ENCODE measurements around the gene UXS1.
"Not testable (repeated sequence)": the region's sequence is repeated elsewhere in the genome, so short reads cannot be mapped to it uniquely, and the experiment has no call there.

Gene UXS1

GRCh38 chr2:106138543-106139237 is 55.4 kb downstream of the UXS1 start:
- TF ChIP-seq, protein P1, sequence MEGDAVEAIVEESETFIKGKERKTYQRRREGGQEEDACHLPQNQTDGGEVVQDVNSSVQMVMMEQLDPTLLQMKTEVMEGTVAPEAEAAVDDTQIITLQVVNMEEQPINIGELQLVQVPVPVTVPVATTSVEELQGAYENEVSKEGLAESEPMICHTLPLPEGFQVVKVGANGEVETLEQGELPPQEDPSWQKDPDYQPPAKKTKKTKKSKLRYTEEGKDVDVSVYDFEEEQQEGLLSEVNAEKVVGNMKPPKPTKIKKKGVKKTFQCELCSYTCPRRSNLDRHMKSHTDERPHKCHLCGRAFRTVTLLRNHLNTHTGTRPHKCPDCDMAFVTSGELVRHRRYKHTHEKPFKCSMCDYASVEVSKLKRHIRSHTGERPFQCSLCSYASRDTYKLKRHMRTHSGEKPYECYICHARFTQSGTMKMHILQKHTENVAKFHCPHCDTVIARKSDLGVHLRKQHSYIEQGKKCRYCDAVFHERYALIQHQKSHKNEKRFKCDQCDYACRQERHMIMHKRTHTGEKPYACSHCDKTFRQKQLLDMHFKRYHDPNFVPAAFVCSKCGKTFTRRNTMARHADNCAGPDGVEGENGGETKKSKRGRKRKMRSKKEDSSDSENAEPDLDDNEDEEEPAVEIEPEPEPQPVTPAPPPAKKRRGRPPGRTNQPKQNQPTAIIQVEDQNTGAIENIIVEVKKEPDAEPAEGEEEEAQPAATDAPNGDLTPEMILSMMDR (conservative IDR thresholded peaks at IDR 0.05) = no peak
- TF ChIP-seq ZFX (IDR thresholded peaks at IDR 0.05) = no peak

GRCh38 chr2:106137731-106138521 is 56.2 kb downstream of the UXS1 start:
- TF ChIP-seq, protein P1 (conservative IDR thresholded peaks at IDR 0.05) = no peak
- TF ChIP-seq ZFX (IDR thresholded peaks at IDR 0.05) = no peak
- no peak overlapping the region for H3K27ac ChIP-seq

More at GRCh38 chr2:106138543-106139237, 55.4 kb downstream of the UXS1 start:
- H3K27ac ChIP-seq = no peak overlapping the region; the same call in 1 of the 2 replicates

- H3K27ac ChIP-seq = not testable (repeated sequence)
These were observed 62.9 kb downstream of the UXS1 start for GRCh38 chr2:106131192-106131591.

DNA sequence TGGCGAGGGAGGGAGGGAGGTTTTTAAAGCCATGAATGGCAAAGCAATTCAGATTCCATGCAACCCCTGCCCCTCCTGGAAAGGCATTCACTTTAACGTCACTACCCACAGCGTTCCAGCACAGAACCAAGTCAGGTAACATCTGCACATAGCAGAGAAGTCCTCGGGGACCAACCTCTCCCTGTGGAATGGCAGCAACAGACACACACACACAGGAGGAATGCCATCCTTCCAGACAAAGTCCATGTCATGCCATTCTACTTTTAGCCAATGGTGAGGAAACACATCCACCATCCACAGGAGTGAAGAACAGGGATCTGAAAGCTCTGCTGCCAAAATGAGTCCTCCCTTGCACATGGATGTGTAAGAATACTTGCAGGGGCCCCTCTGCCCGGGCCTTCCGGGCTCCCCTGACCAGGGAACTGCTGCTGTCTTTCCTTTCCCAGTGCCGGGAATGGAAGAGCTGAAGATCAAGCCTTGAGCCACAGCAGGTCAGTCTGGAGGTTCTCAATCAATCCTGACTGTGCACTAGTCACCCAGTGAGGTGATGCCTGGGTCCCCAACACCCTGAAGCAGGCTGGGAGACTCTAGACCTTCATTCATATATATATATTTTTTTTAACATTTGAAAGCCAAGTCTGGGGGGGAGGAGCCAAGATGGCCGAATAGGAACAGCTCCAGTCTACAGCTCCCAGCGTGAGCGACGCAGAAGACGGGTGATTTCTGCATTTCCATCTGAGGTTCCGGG is 63.7 kb downstream of the UXS1 start:
- TF ChIP-seq, protein P1 (conservative IDR thresholded peaks at IDR 0.05) = no peak
- no peak for TF ChIP-seq ZFX (IDR thresholded peaks at IDR 0.05)
- H3K27ac ChIP-seq = no peak overlapping the region

- no peak overlapping the region for H3K27ac ChIP-seq
- no peak for TF ChIP-seq ZFX (IDR thresholded peaks at IDR 0.05)
- TF ChIP-seq, protein P1 (conservative IDR thresholded peaks at IDR 0.05) = no peak
These were observed 64.5 kb downstream of the UXS1 start for GRCh38 chr2:106129592-106129991.

DNA sequence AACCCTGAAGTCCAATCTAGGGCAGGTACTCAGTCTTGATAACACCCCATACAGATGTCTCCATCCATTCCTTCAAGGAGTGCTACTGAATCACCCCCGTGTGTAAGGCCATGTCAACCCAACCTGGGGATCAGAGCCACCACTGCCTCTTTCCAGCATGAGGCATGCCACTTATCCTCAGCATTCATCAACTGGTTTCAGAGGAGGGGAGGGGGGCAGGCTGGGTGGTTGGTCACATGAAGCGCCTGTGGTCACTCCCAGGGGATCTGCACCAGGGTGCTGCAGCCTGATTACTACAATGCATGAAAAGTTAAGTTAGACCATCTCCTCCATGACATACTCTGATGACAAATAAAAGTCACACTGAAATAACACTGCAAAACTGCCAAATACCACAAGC is 65.0 kb downstream of the UXS1 start:
- no peak for TF ChIP-seq ZFX (IDR thresholded peaks at IDR 0.05)
- TF ChIP-seq, protein P1 (conservative IDR thresholded peaks at IDR 0.05) = no peak
- H3K27ac ChIP-seq = no peak overlapping the region

- TF ChIP-seq, protein P1 (conservative IDR thresholded peaks at IDR 0.05) = no peak
- TF ChIP-seq ZFX (IDR thresholded peaks at IDR 0.05) = no peak
- H3K27ac ChIP-seq = no peak overlapping the region
These were observed 66.3 kb downstream of the UXS1 start for GRCh38 chr2:106127776-106128268.

Measured in C4-2B (cell line).